22Rv1 (cell line): ENCODE results near the gene CAMK2B.

Experiments used
- H3K27ac ChIP-seq: fragments of 450-650 bp; 2 replicates; pipeline ENCODE4 v1.5.1; 2017
- ZFX ChIP-seq: fragments of 450-650 bp; IDR thresholded peaks from 2 replicates; pipeline ENCODE4 v1.6.1; 2017; ENCODE audit warnings: antibody characterized with exemption, borderline replicate concordance
- TF ChIP-seq, protein P1 (sequence below): fragments of 450-650 bp; IDR thresholded peaks from 2 replicates; pipeline ENCODE4 v1.5.1; 2017; ENCODE audit warnings: mild to moderate bottlenecking

The CAMK2B gene

DNA sequence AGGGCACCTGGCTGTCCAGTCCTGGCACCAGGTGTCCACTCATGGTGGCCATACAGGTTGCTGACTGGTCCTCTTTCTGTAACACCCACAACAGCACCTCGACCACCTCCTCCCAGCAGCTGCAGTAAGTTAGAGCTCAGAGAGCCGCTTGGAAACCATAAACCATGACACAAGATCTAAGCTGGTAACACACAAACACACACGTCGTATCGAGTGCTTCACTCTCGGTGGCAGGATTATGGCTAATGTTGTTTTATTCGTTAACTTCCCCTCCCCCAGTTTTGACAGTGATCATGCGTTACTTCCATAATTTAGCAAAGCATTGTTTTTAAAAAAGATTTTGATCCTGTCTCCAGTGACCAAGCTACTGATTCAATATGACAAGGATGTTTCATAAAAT is 59.7 kb downstream of the CAMK2B start:
- no peak overlapping the region for H3K27ac ChIP-seq
- no peak for TF ChIP-seq ZFX
- TF ChIP-seq, protein P1, sequence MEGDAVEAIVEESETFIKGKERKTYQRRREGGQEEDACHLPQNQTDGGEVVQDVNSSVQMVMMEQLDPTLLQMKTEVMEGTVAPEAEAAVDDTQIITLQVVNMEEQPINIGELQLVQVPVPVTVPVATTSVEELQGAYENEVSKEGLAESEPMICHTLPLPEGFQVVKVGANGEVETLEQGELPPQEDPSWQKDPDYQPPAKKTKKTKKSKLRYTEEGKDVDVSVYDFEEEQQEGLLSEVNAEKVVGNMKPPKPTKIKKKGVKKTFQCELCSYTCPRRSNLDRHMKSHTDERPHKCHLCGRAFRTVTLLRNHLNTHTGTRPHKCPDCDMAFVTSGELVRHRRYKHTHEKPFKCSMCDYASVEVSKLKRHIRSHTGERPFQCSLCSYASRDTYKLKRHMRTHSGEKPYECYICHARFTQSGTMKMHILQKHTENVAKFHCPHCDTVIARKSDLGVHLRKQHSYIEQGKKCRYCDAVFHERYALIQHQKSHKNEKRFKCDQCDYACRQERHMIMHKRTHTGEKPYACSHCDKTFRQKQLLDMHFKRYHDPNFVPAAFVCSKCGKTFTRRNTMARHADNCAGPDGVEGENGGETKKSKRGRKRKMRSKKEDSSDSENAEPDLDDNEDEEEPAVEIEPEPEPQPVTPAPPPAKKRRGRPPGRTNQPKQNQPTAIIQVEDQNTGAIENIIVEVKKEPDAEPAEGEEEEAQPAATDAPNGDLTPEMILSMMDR, result no peak

- no peak overlapping the region for H3K27ac ChIP-seq
- TF ChIP-seq, protein P1, result no peak
- no peak for TF ChIP-seq ZFX
Observed at GRCh38 chr7:44264221-44264931, 61.0 kb downstream of the CAMK2B start.

- TF ChIP-seq, protein P1, result no peak
- no peak for TF ChIP-seq ZFX
- no peak overlapping the region for H3K27ac ChIP-seq
Observed at GRCh38 chr7:44263326-44264082, 61.9 kb downstream of the CAMK2B start.

DNA sequence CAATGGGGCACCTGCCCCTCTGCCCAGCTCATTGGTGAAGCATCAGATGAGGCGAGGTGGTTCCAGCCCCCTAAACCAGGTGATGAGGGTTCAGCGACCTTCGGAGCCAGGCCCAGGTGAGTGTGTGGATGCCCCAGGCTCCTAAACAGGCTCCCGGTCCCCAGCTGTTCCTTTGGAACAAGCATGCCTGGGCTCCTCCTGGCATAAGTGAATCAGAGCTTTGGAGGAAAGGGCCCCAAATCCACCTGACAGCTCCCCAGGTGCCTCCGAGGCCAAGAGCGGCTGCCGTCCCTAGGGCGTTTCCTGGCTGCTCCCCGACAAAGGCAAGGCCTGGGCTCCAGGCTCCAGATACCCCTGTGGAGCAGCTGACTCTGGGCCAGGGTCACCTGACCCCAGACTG is 63.4 kb downstream of the CAMK2B start:
- TF ChIP-seq, protein P1, result no peak
- TF ChIP-seq ZFX, result no peak
- no peak overlapping the region for H3K27ac ChIP-seq

DNA sequence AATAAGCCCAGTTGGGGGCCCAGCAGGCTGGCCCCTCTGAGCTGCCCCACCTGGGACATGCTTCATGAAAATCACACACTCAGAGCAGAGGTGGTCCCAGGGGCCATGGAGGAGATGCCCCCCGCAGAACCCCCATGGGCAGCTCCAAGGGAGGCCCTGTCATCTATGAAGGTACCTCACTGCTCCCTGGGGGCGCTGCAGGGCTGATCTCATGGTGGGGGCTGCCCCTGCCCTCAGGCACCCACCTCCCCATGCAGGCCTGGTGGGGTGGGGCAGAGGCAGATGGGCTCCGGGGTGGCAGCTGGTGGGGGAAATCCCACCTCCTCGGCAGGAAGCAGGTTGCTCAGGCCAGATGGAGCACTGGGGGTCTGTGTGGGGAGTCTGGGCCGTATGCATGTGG is 64.2 kb downstream of the CAMK2B start:
- no peak overlapping the region for H3K27ac ChIP-seq
- TF ChIP-seq, protein P1, result no peak
- TF ChIP-seq ZFX, result no peak

DNA sequence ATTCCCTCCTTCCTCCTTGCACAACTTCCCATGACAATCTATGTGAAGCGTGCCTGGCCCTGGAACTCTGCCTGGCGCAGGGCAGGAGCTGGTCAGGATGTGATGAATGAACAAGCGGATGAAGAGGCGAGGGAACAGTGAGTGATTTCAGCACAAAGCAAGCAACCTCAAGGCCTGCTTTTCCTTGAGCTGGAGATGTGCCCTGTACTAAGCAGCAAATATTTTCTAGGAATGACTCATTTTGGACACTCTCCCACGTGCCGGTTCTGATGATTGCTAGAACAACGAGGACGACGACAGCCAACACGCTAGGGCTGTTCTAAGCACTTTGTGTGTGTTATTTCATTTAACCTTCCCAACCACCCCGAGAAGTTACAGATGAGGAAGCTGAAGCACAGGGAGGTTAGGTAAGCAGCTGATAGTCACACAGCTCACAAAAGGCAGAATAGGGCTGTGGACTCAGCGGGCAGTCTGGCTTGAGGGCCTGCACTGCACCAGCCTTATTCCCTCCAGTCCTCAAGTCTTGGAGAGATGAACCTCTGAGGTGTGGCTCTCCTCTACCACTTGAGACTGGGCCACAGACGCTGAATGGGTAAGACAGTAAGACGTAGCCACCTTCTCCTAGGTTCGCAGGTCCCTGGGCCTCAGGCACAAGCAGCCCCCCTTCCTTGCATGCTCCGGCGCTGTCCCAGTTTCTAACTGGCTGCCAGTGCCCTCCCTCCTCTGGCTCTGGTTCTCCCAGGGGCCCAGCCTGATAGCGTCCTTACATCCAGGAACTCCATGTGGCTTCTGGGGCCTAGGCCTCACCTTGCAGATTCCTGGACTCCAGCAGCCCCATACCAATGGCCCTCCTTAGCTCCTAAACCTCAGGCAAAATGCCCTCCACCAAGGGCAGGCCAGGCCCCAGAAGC is 65.6 kb downstream of the CAMK2B start:
- TF ChIP-seq ZFX, result no peak
- TF ChIP-seq, protein P1, result no peak
- H3K27ac ChIP-seq, result no peak overlapping the region
